ENCODE data around the gene ADGRG3. TPM values are rescaled to one million over a fixed set of nuclear protein-coding genes. Genes with fewer than 3 reads are reported as not detected.

The ADGRG3 gene
- total RNA-seq, 1 donor from 2014 or later: not detected

DNA sequence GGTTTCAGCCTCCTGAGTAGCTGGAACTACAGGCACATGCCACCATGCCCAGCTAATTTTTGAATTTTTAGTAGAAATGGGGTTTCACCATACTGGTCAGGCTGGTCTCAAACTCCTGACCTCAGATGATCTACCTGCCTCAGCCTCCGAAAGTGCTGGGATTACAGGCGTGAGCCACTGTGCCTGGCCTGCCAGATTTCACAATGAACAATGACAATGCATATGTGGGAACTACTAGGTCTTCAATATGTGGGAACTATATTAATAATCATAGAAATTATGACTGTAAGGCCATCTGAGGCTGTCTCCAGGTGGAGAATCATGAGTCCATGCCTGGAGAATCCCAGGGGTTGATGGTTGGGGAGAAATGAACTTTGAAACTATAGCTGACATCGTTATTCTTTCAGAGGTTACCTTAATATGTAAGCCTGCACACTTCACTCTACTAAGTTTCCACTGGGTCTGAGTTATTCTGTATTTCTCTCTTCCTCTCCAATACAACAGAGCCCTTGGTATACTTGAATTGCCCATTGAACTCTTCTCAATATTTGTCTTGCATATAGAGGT, 19.3 kb downstream of the ADGRG3 start:
- no peak overlapping the region for H3K9ac ChIP-seq
- no peak overlapping the region for H3K4me3 Mint-ChIP-seq
- TF ChIP-seq, protein P1, sequence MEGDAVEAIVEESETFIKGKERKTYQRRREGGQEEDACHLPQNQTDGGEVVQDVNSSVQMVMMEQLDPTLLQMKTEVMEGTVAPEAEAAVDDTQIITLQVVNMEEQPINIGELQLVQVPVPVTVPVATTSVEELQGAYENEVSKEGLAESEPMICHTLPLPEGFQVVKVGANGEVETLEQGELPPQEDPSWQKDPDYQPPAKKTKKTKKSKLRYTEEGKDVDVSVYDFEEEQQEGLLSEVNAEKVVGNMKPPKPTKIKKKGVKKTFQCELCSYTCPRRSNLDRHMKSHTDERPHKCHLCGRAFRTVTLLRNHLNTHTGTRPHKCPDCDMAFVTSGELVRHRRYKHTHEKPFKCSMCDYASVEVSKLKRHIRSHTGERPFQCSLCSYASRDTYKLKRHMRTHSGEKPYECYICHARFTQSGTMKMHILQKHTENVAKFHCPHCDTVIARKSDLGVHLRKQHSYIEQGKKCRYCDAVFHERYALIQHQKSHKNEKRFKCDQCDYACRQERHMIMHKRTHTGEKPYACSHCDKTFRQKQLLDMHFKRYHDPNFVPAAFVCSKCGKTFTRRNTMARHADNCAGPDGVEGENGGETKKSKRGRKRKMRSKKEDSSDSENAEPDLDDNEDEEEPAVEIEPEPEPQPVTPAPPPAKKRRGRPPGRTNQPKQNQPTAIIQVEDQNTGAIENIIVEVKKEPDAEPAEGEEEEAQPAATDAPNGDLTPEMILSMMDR (IDR thresholded peaks at IDR 0.05): no peak
- TF ChIP-seq EZH2phosphoT487 (IDR thresholded peaks at IDR 0.05) (no peak), EZH2 (IDR thresholded peaks at IDR 0.05) (no peak)
- H4K20me1 ChIP-seq (ENCODE audit: low read depth): no peaks in the 10 kb centered on the region
- DNase-seq (ENCODE audit: low spot score): no peak
- H3K36me3 ChIP-seq: no peaks in the 10 kb centered on the region
- no peaks in the 10 kb centered on the region for H3K27me3 ChIP-seq
- H3K4me1 Mint-ChIP-seq: peaks cover 12% of the 10 kb centered on the region
- H2AFZ ChIP-seq (replicated peaks): no peak overlapping the region
- no peak overlapping the region for H3K4me3 ChIP-seq
- H3K9me3 Mint-ChIP-seq: no peaks in the 10 kb centered on the region
- no peak overlapping the region for H3K4me2 ChIP-seq
- H3F3A ChIP-seq (ENCODE audit: low read depth): no peaks in the 10 kb centered on the region
- H3K4me1 ChIP-seq: no peaks in the 10 kb centered on the region
- no peaks in the 10 kb centered on the region for H3K9me3 ChIP-seq (ENCODE audit: low read depth)
- H3K79me2 ChIP-seq (ENCODE audit: low read depth): no peaks in the 10 kb centered on the region
- H3K27me3 Mint-ChIP-seq (ENCODE audit: insufficient read depth, low read depth): peaks cover 9% of the 10 kb centered on the region
- no peak overlapping the region for H3K27ac Mint-ChIP-seq
- H3K27ac ChIP-seq: no peak overlapping the region
- H3K36me3 Mint-ChIP-seq: no peaks in the 10 kb centered on the region

DNA sequence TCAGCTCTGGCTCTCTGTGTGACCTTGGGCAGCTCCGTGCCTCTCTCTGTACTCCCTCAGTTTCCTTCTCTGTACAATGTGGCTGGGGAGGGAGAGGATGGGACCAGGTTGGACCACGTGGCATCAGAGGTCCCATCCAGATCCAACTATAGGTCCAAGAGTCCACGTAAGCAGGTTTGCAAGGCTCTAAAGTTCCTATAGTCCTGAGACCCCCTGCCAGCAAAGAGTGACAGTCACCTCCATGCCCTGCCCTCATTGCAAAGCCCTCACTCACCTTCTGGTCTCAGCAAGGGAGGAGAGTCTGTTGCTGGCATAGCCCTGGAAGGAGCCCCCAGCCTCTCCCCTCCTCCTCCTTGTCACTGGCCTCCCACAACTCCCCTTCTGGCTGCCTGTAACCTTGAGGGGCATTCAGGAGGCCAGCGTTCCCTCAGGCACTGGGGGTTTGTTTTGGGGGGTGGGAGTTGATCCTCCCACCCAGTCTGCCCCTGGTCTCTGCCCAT, 20.4 kb downstream of the ADGRG3 start:
- Histone ChIP-seq H3K4me1 (no peaks in the 10 kb centered on the region), H3K9me3 (ENCODE audit: low read depth) (no peaks in the 10 kb centered on the region), H4K20me1 (ENCODE audit: low read depth) (no peaks in the 10 kb centered on the region), H3K79me2 (ENCODE audit: low read depth) (no peaks in the 10 kb centered on the region), H3K36me3 (no peaks in the 10 kb centered on the region), H3K4me2 (no peak overlapping the region), H3K4me3 (no peak overlapping the region), H3K27ac (no peak overlapping the region), H3K9ac (no peak overlapping the region), H3K27me3 (no peaks in the 10 kb centered on the region), H2AFZ (replicated peaks) (no peak overlapping the region), H3F3A (ENCODE audit: low read depth) (no peaks in the 10 kb centered on the region)
- Mint-ChIP-seq H3K27ac (no peak overlapping the region), H3K4me3 (no peak overlapping the region), H3K4me1 (peaks cover 12% of the 10 kb centered on the region), H3K27me3 (ENCODE audit: insufficient read depth, low read depth) (peaks cover 9% of the 10 kb centered on the region), H3K9me3 (no peaks in the 10 kb centered on the region), H3K36me3 (no peaks in the 10 kb centered on the region)
- no peak for TF ChIP-seq EZH2 (IDR thresholded peaks at IDR 0.05)
- no peak for TF ChIP-seq EZH2phosphoT487 (IDR thresholded peaks at IDR 0.05)
- TF ChIP-seq, protein P1 (IDR thresholded peaks at IDR 0.05): no peak
- no peak for DNase-seq (ENCODE audit: low spot score)

DNA sequence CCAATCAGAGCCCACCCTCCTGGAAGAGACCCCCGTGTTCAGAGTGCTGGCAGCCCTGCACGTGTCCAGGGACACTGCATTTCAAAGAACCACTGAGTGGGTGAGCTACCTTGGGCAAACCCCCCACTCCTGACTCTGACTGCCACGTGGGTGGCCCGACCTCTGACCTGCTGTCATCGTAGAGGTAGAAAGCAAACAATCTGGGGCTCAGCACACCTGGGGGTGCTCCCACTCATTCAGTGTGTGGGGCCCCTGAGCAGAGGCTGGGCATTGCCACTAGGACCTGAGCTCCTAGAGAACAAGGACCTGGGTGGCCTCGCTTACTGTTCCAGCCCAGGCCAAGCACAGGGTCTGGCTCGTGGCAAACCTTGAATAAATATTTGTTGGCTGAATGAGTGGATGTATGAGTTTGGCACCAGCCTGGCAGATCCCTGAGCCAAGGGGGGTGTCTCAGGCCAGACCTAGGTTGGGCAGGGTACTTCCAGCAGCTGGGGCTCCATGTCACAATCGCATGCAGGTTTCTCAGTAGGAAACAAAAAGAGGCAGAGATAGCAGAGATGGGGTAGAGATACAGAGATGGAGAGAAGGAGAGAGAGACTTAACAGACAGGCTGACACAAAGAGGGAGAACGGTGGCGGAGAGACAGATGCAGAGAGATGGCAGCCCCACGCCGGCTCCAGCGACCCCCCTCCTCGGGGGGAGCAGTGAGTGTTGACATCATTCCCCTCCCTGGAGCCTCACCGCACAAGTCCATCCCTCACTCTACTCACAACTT, 21.1 kb downstream of the ADGRG3 start:
- H3K27ac Mint-ChIP-seq: no peak overlapping the region
- Histone ChIP-seq H3F3A (ENCODE audit: low read depth) (no peaks in the 10 kb centered on the region), H3K27ac (no peak overlapping the region), H3K9ac (no peak overlapping the region), H3K4me3 (no peak overlapping the region), H2AFZ (replicated peaks) (no peak overlapping the region), H4K20me1 (ENCODE audit: low read depth) (no peaks in the 10 kb centered on the region), H3K79me2 (ENCODE audit: low read depth) (no peaks in the 10 kb centered on the region), H3K4me2 (no peak overlapping the region), H3K9me3 (ENCODE audit: low read depth) (no peaks in the 10 kb centered on the region), H3K36me3 (no peaks in the 10 kb centered on the region), H3K27me3 (no peaks in the 10 kb centered on the region), H3K4me1 (no peaks in the 10 kb centered on the region)
- no peaks in the 10 kb centered on the region for H3K36me3 Mint-ChIP-seq
- no peak for DNase-seq (ENCODE audit: low spot score)
- no peaks in the 10 kb centered on the region for H3K9me3 Mint-ChIP-seq
- no peak for TF ChIP-seq EZH2phosphoT487 (IDR thresholded peaks at IDR 0.05)
- TF ChIP-seq EZH2 (IDR thresholded peaks at IDR 0.05): no peak
- TF ChIP-seq, protein P1 (IDR thresholded peaks at IDR 0.05): no peak
- no peak overlapping the region for H3K4me3 Mint-ChIP-seq
- peaks cover 9% of the 10 kb centered on the region for H3K27me3 Mint-ChIP-seq (ENCODE audit: insufficient read depth, low read depth)
- H3K4me1 Mint-ChIP-seq: peaks cover 14% of the 10 kb centered on the region
